Endothelial cell of umbilical vein (primary cell): ENCODE results near the gene USP37. TPM values are rescaled to one million over a fixed set of nuclear protein-coding genes. Genes with fewer than 3 reads are reported as not detected.

ENCODE experiments used
- BruUV-seq: library from RNA; stranded (reverse); fragments of 400-500 nt; replicated peaks from 2 replicates; lab custom pipeline; 2021; lab: Mats Ljungman, UMichigan
- CTCF ChIA-PET: fragments of 300-600, 350-600 bp; sonication (Branson Sonifier 250); formaldehyde crosslinking; loops from one replicate; lab custom pipeline; 2021; ENCODE audit warnings: antibody characterized with exemption, inconsistent platforms; lab: Charles Lee
- POLR2A ChIA-PET: fragments of 300-600, 350-600 bp; sonication (Branson Sonifier 250); formaldehyde crosslinking; loops from one replicate; lab custom pipeline; 2021; ENCODE audit warnings: antibody characterized with exemption, inconsistent platforms; lab: Charles Lee
- DNase-seq: peaks from one replicate; pipeline ENCODE4 v3.0.0-alpha.2; 2011; ENCODE audit warnings: low read depth, low spot score
- FAIRE-seq: peaks from 2 replicates; lab custom pipeline; 2011; peaks lifted over from hg19 to GRCh38; lab: Jason Lieb, UNC
- H2AFZ ChIP-seq: 2 replicates; pipeline ENCODE4 v1.6.0; 2012; ENCODE audit warnings: low read depth, low read length, control low read depth, inconsistent platforms
- H3K27ac ChIP-seq: 2 replicates; pipeline ENCODE4 v1.5.1; 2011; ENCODE audit warnings: low read depth, mild to moderate bottlenecking, control low read depth, low read length, moderate library complexity; ENCODE audit not compliant: insufficient read depth
- H3K27me3 ChIP-seq, 2 experiments: 2 replicates each; pipeline versions ENCODE4 v1.6.0 to v1.6.1; 2011; ENCODE audit warnings: low read length in 2 of 2, mixed read lengths in 1 of 2; ENCODE audit not compliant: control insufficient read depth in 2 of 2, insufficient read depth in 2 of 2
- H3K36me3 ChIP-seq, 2 experiments: 2 replicates in 1 of 2; 3 replicates in 1 of 2; pipeline ENCODE4 v1.5.1; 2011; ENCODE audit warnings: low read length in 2 of 2, mild to moderate bottlenecking in 1 of 2, moderate library complexity in 1 of 2; ENCODE audit not compliant: control insufficient read depth in 2 of 2, insufficient read depth in 2 of 2; ENCODE audit errors: extremely low read depth in 1 of 2
- H3K4me1 ChIP-seq: 3 replicates; pipeline ENCODE4 v1.5.1; 2011; ENCODE audit warnings: mild to moderate bottlenecking, low read length; ENCODE audit not compliant: control insufficient read depth, insufficient read depth; ENCODE audit errors: extremely low read depth
- H3K4me2 ChIP-seq: 2 replicates; pipeline ENCODE4 v1.6.1; 2011; ENCODE audit warnings: low read length, control low read depth, mixed read lengths; ENCODE audit not compliant: insufficient read depth
- H3K4me3 ChIP-seq, 3 experiments: fragments of 200-600 bp in 1 of 3; sonication (generic), shearing (Covaris generic) in 1 of 3; replicated peaks in 1 of 3; 2 replicates each; pipeline ENCODE4 v1.5.1; 2011 to 2016; ENCODE audit warnings: control low read depth in 3 of 3, low read length in 3 of 3, mild to moderate bottlenecking in 2 of 3, inconsistent platforms in 1 of 3, low read depth in 1 of 3, moderate library complexity in 1 of 3; ENCODE audit not compliant: insufficient read depth in 1 of 3
- H3K79me2 ChIP-seq: 2 replicates; pipeline ENCODE4 v1.6.0; 2012; ENCODE audit warnings: low read length, inconsistent platforms; ENCODE audit not compliant: control insufficient read depth, insufficient read depth
- H3K9ac ChIP-seq: replicated peaks from 2 replicates; pipeline ENCODE3; 2011; ENCODE audit warnings: low read length, control low read depth; ENCODE audit not compliant: insufficient read depth; ENCODE audit errors: extremely low read depth
- H3K9me1 ChIP-seq: replicated peaks from 3 replicates; pipeline ENCODE4 v1.6.0; 2011; ENCODE audit warnings: mild to moderate bottlenecking, low read length; ENCODE audit not compliant: control insufficient read depth, insufficient read depth; ENCODE audit errors: extremely low read depth
- H3K9me3 ChIP-seq: replicated peaks from 2 replicates; pipeline ENCODE4 v1.5.1; 2012; ENCODE audit warnings: low read length, inconsistent platforms; ENCODE audit not compliant: control insufficient read depth, insufficient read depth
- H4K20me1 ChIP-seq: replicated peaks from 2 replicates; pipeline ENCODE3; 2011; ENCODE audit warnings: mild to moderate bottlenecking, low read length; ENCODE audit not compliant: control insufficient read depth, insufficient read depth; ENCODE audit errors: extremely low read depth
- CTCF ChIP-seq, 2 donors: IDR thresholded peaks; 1 replicate in 1 of 2; 2 replicates in 1 of 2; pipeline ENCODE4 v1.5.1; 2011; ENCODE audit warnings: low read length in 2 of 2, mild to moderate bottlenecking in 2 of 2, moderate library complexity in 2 of 2, control low read depth in 1 of 2, inconsistent platforms in 1 of 2, low read depth in 1 of 2; ENCODE audit not compliant: insufficient read depth in 1 of 2; ENCODE audit errors: extremely low read depth in 1 of 2
- EZH2 ChIP-seq: IDR thresholded peaks from 2 replicates; pipeline ENCODE4 v1.6.1; 2012; ENCODE audit warnings: borderline replicate concordance, low read depth, mild to moderate bottlenecking, moderate library complexity, low read length, inconsistent platforms; ENCODE audit not compliant: severe bottlenecking
- FOS ChIP-seq: IDR thresholded peaks from 2 replicates; pipeline ENCODE4 v1.6.1; 2011; ENCODE audit warnings: mild to moderate bottlenecking, low read length, moderate library complexity, borderline replicate concordance; ENCODE audit not compliant: insufficient read depth
- GATA2 ChIP-seq: IDR thresholded peaks from 2 replicates; pipeline ENCODE4 v1.7.0; 2011; ENCODE audit warnings: low read depth, mild to moderate bottlenecking, moderate library complexity, mixed read lengths, low read length; ENCODE audit not compliant: insufficient read length, insufficient read depth
- JUN ChIP-seq: IDR thresholded peaks from 2 replicates; pipeline ENCODE4 v1.6.1; 2011; ENCODE audit warnings: borderline replicate concordance, low read depth; ENCODE audit not compliant: insufficient read length, insufficient read depth
- MAX ChIP-seq: IDR thresholded peaks from 2 replicates; pipeline ENCODE4 v1.6.1; 2011; ENCODE audit not compliant: insufficient read depth, insufficient read length
- MYC ChIP-seq: IDR thresholded peaks from one replicate; pipeline ENCODE4 v1.6.1; 2011; ENCODE audit warnings: mild to moderate bottlenecking, low read depth, low read length
- POLR2A ChIP-seq: IDR thresholded peaks from 2 replicates; pipeline ENCODE4 v1.6.1; 2012; ENCODE audit warnings: low read depth, mild to moderate bottlenecking, control low read depth, low read length
- POLR2AphosphoS5 ChIP-seq: IDR thresholded peaks from 2 replicates; pipeline ENCODE4 v1.6.1; 2012; ENCODE audit warnings: low read depth, mild to moderate bottlenecking, control low read depth, low read length, moderate library complexity; ENCODE audit not compliant: insufficient read depth
- dilution Hi-C: fragments of 300-500 bp; cut with MboI; formaldehyde crosslinking; loops from one replicate; pipeline ENCODE4 v1.15.0; 2019; ENCODE audit warnings: low sequenced_read_pairs; ENCODE audit not compliant: extremely low pct_ligation_motif_present
- intact Hi-C: fragments of 100-400 bp; cut with micrococcal nuclease; formaldehyde crosslinking; loops from one replicate; pipeline ENCODE4 v1.10.0; 2022
- polyA plus RNA-seq, 4 experiments: library from polyadenylated mRNA; depleted of rRNA in 3 of 4; stranded (reverse) in 3 of 4; unstranded in 1 of 4; fragments of >200 nt; gene quantifications; 2 replicates each; pipeline versions ENCODE4 v1.2.1 to v1.2.3, GENCODE V29; 2011 to 2012; ENCODE audit warnings: missing spikeins in 1 of 4
- total RNA-seq: library from RNA; stranded (reverse); gene quantifications from 2 replicates; pipeline ENCODE4 v1.2.3, GENCODE V29; 2021

Gene USP37
- total and polyA plus RNA-seq, 2 donors (not counting 3 experiments of a cell fraction or from before 2014, with no cell fraction given), result 1.9 to 14.4 TPM

- Histone ChIP-seq H3K79me2 (peaks cover 42% of the 10 kb centered on the region), H4K20me1 (no peaks in the 10 kb centered on the region), H3K4me3 (no peak overlapping the region), H3K4me2 (no peak overlapping the region), H3K27ac (no peak overlapping the region), H2AFZ (no peak overlapping the region), H3K9ac (no peak overlapping the region), H3K9me1 (no peaks in the 10 kb centered on the region), H3K27me3 (no peaks in the 10 kb centered on the region), H3K36me3 (peaks cover 0 to 3% of the 10 kb centered on the region in 2 experiments), H3K9me3 (no peaks in the 10 kb centered on the region), H3K4me1 (peaks cover 16% of the 10 kb centered on the region)
- BruUV-seq, result no TSS peak
- dilution Hi-C loops (loop anchor here (5.0 kb wide), 1 partner anchor 81 kb away; no protein-coding TSS in a partner anchor), intact Hi-C loops (loop anchor here (5.0 to 10.0 kb wide), 2 partner anchors 611 to 819 kb away; partner anchors contain the start of genes CNPPD1, DNPEP and RETREG2)
- no peak for DNase-seq
- CTCF ChIA-PET, result no interaction called here
- POLR2A ChIA-PET, result no interaction called here
- FAIRE-seq, result no peak
- TF ChIP-seq GATA2, result no peak
- no peak for TF ChIP-seq CTCF (IDR thresholded peaks at IDR 0.05; ENCODE audit: extremely low read depth in 1 of 2, insufficient read depth in 1 of 2, low read depth in 1 of 2, low read length in 2 of 2)
- no peak for TF ChIP-seq MAX
- TF ChIP-seq JUN, result no peak
- TF ChIP-seq FOS, result no peak
- no peak for TF ChIP-seq MYC
- TF ChIP-seq POLR2A, result no peak
- TF ChIP-seq EZH2, result no peak
- no peak for TF ChIP-seq POLR2AphosphoS5
Observed at GRCh38 chr2:218566296-218566695, 1.9 kb downstream of the USP37 start.
